ENCODE measurements around the gene AFAP1. TPM values are rescaled to one million over a fixed set of nuclear protein-coding genes. Genes with fewer than 3 reads are reported as not detected.

The AFAP1 gene
- total RNA-seq, 1 donor from 2014 or later: 6.7 TPM

- Histone ChIP-seq H4K20me1 (ENCODE audit: low read depth) (peaks cover 17% of the 10 kb centered on the region), H3K27ac (peak overlapping the region; percentile 41), H3K9ac (no peak overlapping the region), H2AFZ (replicated peaks) (no peak overlapping the region), H3K4me1 (peaks cover 30% of the 10 kb centered on the region), H3K79me2 (ENCODE audit: low read depth) (no peaks in the 10 kb centered on the region), H3K4me3 (no peak overlapping the region), H3K4me2 (peak overlapping the region; percentile 43), H3K9me3 (ENCODE audit: low read depth) (no peaks in the 10 kb centered on the region), H3K27me3 (no peaks in the 10 kb centered on the region), H3F3A (ENCODE audit: low read depth) (peaks cover 24% of the 10 kb centered on the region), H3K36me3 (no peaks in the 10 kb centered on the region)
- H3K4me1 Mint-ChIP-seq: peaks cover 58% of the 10 kb centered on the region
- TF ChIP-seq EZH2phosphoT487 (IDR thresholded peaks at IDR 0.05) (no peak), EZH2 (IDR thresholded peaks at IDR 0.05) (no peak), CTCF (IDR thresholded peaks at IDR 0.05) (no peak)
- H3K27ac Mint-ChIP-seq: peak overlapping the region; percentile 30
- H3K36me3 Mint-ChIP-seq: peaks cover 12% of the 10 kb centered on the region
- no peaks in the 10 kb centered on the region for H3K27me3 Mint-ChIP-seq (ENCODE audit: insufficient read depth, low read depth)
- DNase-seq (ENCODE audit: low spot score): peak; percentile 47
- no peaks in the 10 kb centered on the region for H3K9me3 Mint-ChIP-seq
- no peak overlapping the region for H3K4me3 Mint-ChIP-seq
Measured at GRCh38 chr4:7806338-7807090, 133.1 kb downstream of the AFAP1 start.

GRCh38 chr4:7805533-7806337 is 133.9 kb downstream of the AFAP1 start:
- H3K4me1 Mint-ChIP-seq: peaks cover 55% of the 10 kb centered on the region
- TF ChIP-seq CTCF (IDR thresholded peaks at IDR 0.05) (no peak), EZH2 (IDR thresholded peaks at IDR 0.05) (no peak), EZH2phosphoT487 (IDR thresholded peaks at IDR 0.05) (no peak)
- peaks cover 26% of the 10 kb centered on the region for H3K4me1 ChIP-seq
- H3K36me3 Mint-ChIP-seq: peaks cover 12% of the 10 kb centered on the region
- no peaks in the 10 kb centered on the region for H3K9me3 ChIP-seq (ENCODE audit: low read depth)
- H4K20me1 ChIP-seq (ENCODE audit: low read depth): peaks cover 17% of the 10 kb centered on the region
- peak overlapping the region; percentile 43 for H3K4me2 ChIP-seq
- no peaks in the 10 kb centered on the region for H3K9me3 Mint-ChIP-seq
- no peaks in the 10 kb centered on the region for H3K36me3 ChIP-seq
- peak overlapping the region; percentile 58 for H3K27ac Mint-ChIP-seq
- H3K9ac ChIP-seq: no peak overlapping the region
- peak overlapping the region; percentile 41 for H3K27ac ChIP-seq
- H3K4me3 ChIP-seq: no peak overlapping the region
- H2AFZ ChIP-seq (replicated peaks): no peak overlapping the region
- no peaks in the 10 kb centered on the region for H3K79me2 ChIP-seq (ENCODE audit: low read depth)
- H3K27me3 Mint-ChIP-seq (ENCODE audit: insufficient read depth, low read depth): no peaks in the 10 kb centered on the region
- peak; percentile 61 for DNase-seq (ENCODE audit: low spot score)
- peak overlapping the region; percentile 3 for H3K4me3 Mint-ChIP-seq
- no peaks in the 10 kb centered on the region for H3K27me3 ChIP-seq
- peaks cover 24% of the 10 kb centered on the region for H3F3A ChIP-seq (ENCODE audit: low read depth)

GRCh38 chr4:7804756-7805385 is 134.8 kb downstream of the AFAP1 start:
- H4K20me1 ChIP-seq (ENCODE audit: low read depth): peaks cover 17% of the 10 kb centered on the region
- no peak overlapping the region for H2AFZ ChIP-seq (replicated peaks)
- H3K36me3 ChIP-seq: no peaks in the 10 kb centered on the region
- Mint-ChIP-seq H3K36me3 (peaks cover 14% of the 10 kb centered on the region), H3K27ac (peak overlapping the region; percentile 54), H3K27me3 (ENCODE audit: insufficient read depth, low read depth) (peaks cover 3% of the 10 kb centered on the region), H3K4me1 (peaks cover 61% of the 10 kb centered on the region), H3K9me3 (no peaks in the 10 kb centered on the region), H3K4me3 (no peak overlapping the region)
- H3F3A ChIP-seq (ENCODE audit: low read depth): peaks cover 24% of the 10 kb centered on the region
- no peak overlapping the region for H3K4me2 ChIP-seq
- peaks cover 26% of the 10 kb centered on the region for H3K4me1 ChIP-seq
- TF ChIP-seq EZH2phosphoT487 (IDR thresholded peaks at IDR 0.05): no peak
- TF ChIP-seq EZH2 (IDR thresholded peaks at IDR 0.05): no peak
- TF ChIP-seq CTCF (IDR thresholded peaks at IDR 0.05): no peak
- H3K27me3 ChIP-seq: no peaks in the 10 kb centered on the region
- no peak for DNase-seq (ENCODE audit: low spot score)
- H3K27ac ChIP-seq: no peak overlapping the region
- no peaks in the 10 kb centered on the region for H3K9me3 ChIP-seq (ENCODE audit: low read depth)
- H3K9ac ChIP-seq: no peak overlapping the region
- H3K4me3 ChIP-seq: no peak overlapping the region
- no peaks in the 10 kb centered on the region for H3K79me2 ChIP-seq (ENCODE audit: low read depth)

Measured in neural progenitor cell (in vitro differentiated cells).